Kidney (tissue), 14 donors: ENCODE results near the gene PRKAR2B. TPM values are rescaled to one million over a fixed set of nuclear protein-coding genes. Genes with fewer than 3 reads are reported as not detected.

Experiments
- DNase-seq, 5 donors: peaks; one replicate each; pipeline ENCODE4 v3.0.0-alpha.2; 2013 to 2020
- FAIRE-seq: peaks from 2 replicates; lab custom pipeline; 2012; peaks lifted over from hg19 to GRCh38; lab: Jason Lieb, UNC
- H3K27ac ChIP-seq, 2 donors: one replicate each; pipeline ENCODE4 v1.7.0; 2013; ENCODE audit warnings: low read depth in 2 of 2, low read length in 2 of 2, inconsistent platforms in 1 of 2
- H3K27me3 ChIP-seq: one replicate; pipeline ENCODE4 v1.7.1; 2013; ENCODE audit warnings: low read length, inconsistent platforms; ENCODE audit not compliant: control insufficient read depth, insufficient read depth
- H3K36me3 ChIP-seq, 3 donors: one replicate each; pipeline versions ENCODE4 v1.7.0 to v1.7.1; 2013; ENCODE audit warnings: low read length in 3 of 3, control low read depth in 1 of 3, inconsistent platforms in 1 of 3; ENCODE audit not compliant: insufficient read depth in 3 of 3, control insufficient read depth in 2 of 3
- H3K4me1 ChIP-seq, 3 donors: one replicate each; pipeline versions ENCODE4 v1.7.0 to v1.7.1; 2013; ENCODE audit warnings: low read length in 3 of 3, inconsistent platforms in 1 of 3, low read depth in 1 of 3; ENCODE audit not compliant: control insufficient read depth in 2 of 3, insufficient read depth in 2 of 3
- H3K4me3 ChIP-seq, 3 donors: one replicate each; pipeline versions ENCODE4 v1.7.0 to v1.8.1; 2013; ENCODE audit warnings: low read length in 3 of 3, control low read depth in 1 of 3, inconsistent platforms in 1 of 3
- H3K9ac ChIP-seq, 3 donors: one replicate each; pipeline versions ENCODE4 v1.7.0 to v1.7.1; 2013; ENCODE audit warnings: low read length in 3 of 3, control low read depth in 1 of 3, inconsistent platforms in 1 of 3
- H3K9me3 ChIP-seq, 3 donors: one replicate each; pipeline versions ENCODE4 v1.7.0 to v1.7.1; 2013; ENCODE audit warnings: low read length in 3 of 3, control low read depth in 1 of 3, inconsistent platforms in 1 of 3; ENCODE audit not compliant: control insufficient read depth in 2 of 3, insufficient read depth in 1 of 3
- intact Hi-C: fragments of 100-400 bp; cut with DNase I; formaldehyde crosslinking; loops from one replicate; pipeline ENCODE4 v1.11.1; 2022
- polyA plus RNA-seq: library from polyadenylated mRNA; stranded (reverse); fragments of 350-450 nt; fragmentation: Illumina TruSeq; extraction: RNeasy Lipid Tissue Mini Kit (QIAGEN cat#74804); gene quantifications from one replicate; pipeline ENCODE4 v1.2.3, GENCODE V29; 2014; ENCODE audit warnings: low read depth, low replicate concordance; ENCODE audit not compliant: insufficient read depth
- total RNA-seq: library from RNA; stranded (reverse); fragmentation: NEBNext Ultra II Directional; extraction: Animal tissue kit (Norgen Biotek cat#: 25700); gene quantifications from one replicate; pipeline ENCODE4 v1.2.1, GENCODE V29; 2021
- TF ChIP-seq, protein P1 (sequence below): IDR thresholded peaks from 3 replicates; pipeline ENCODE4 v1.5.1; 2012; ENCODE audit warnings: mild to moderate bottlenecking, moderate library complexity, borderline replicate concordance; ENCODE audit not compliant: insufficient read depth; ENCODE audit errors: extremely low read depth
- donor health status: control.
- donor health status: control.
- donor health status: control.
- donor health status: control.
- donor health status: control.
- donor health status: DM: yes; HTN: yes; CAD: no.
- donor health status: Normal renal cell carcinoma (clear cell type).

PRKAR2B gene
- total and polyA plus RNA-seq, 2 donors from 2014 or later = 6.9 to 7.3 TPM

- TF ChIP-seq, protein P1, sequence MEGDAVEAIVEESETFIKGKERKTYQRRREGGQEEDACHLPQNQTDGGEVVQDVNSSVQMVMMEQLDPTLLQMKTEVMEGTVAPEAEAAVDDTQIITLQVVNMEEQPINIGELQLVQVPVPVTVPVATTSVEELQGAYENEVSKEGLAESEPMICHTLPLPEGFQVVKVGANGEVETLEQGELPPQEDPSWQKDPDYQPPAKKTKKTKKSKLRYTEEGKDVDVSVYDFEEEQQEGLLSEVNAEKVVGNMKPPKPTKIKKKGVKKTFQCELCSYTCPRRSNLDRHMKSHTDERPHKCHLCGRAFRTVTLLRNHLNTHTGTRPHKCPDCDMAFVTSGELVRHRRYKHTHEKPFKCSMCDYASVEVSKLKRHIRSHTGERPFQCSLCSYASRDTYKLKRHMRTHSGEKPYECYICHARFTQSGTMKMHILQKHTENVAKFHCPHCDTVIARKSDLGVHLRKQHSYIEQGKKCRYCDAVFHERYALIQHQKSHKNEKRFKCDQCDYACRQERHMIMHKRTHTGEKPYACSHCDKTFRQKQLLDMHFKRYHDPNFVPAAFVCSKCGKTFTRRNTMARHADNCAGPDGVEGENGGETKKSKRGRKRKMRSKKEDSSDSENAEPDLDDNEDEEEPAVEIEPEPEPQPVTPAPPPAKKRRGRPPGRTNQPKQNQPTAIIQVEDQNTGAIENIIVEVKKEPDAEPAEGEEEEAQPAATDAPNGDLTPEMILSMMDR = no peak
- Histone ChIP-seq H3K27me3 (no peaks in the 10 kb centered on the region), H3K4me1 (no peaks in the 10 kb centered on the region), H3K4me3 (no peak overlapping the region), H3K36me3 (no peaks in the 10 kb centered on the region), H3K9ac (no peak overlapping the region), H3K9me3 (no peaks in the 10 kb centered on the region), H3K27ac (no peak overlapping the region)
- DNase-seq = no peak
- intact Hi-C loops = no loop called here
- FAIRE-seq = no peak
These were observed 120.8 kb downstream of the PRKAR2B start for GRCh38 chr7:107165341-107165740.

- H3K36me3 ChIP-seq = no peaks in the 10 kb centered on the region
- FAIRE-seq (peak; percentile 51), DNase-seq (no peak)
- H3K4me3 ChIP-seq = peak overlapping the region; percentile 69 to 91 (median 86)
- peak overlapping the region; percentile 67 to 87 (median 83) for H3K9ac ChIP-seq
- H3K9me3 ChIP-seq = no peaks in the 10 kb centered on the region
- TF ChIP-seq, protein P1 = no peak
- peak overlapping the region in 1 of 2 donors; percentile 99 for H3K27ac ChIP-seq
- H3K27me3 ChIP-seq = no peaks in the 10 kb centered on the region
- intact Hi-C loops = no loop called here
- H3K4me1 ChIP-seq = no peaks in the 10 kb centered on the region
These were observed 122.4 kb downstream of the PRKAR2B start for GRCh38 chr7:107166736-107167426.

DNA sequence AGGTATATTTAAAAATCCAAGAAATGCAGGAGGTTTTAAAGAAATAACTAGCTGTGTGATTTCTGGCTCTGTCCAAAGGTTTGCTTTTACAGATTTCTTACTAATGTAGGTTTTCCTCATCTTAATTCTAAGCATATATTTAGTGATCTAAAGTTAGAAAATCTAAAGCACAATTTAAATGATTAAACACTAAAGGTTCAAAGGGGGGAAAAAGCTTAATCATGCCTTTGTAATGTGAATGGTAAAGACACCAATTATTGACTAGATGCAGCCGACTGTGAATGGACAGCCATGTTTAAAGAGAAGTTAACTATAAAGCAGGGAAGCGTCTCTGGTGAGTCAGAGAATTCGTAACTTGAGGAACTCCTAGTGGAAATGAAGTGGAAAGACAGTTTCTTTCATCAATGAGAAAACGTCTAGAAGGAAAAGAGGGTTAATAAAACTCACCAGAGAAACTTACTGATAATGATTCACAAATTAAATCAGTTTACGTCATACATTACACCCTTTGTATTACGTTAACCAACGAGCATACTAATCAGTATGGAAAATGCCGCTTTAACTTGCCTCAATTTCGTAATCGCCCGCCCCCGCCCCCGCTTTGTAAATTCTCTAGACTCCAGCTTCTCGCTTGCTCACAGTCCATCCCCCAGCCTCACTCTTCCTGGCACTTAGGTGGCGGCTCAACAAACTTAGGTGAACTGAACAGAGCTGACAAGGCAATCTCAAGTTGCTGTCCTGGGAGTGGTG, 123.2 kb downstream of the PRKAR2B start:
- Histone ChIP-seq H3K36me3 (no peaks in the 10 kb centered on the region), H3K9ac (peak overlapping the region; percentile 67 to 87 (median 83)), H3K9me3 (no peaks in the 10 kb centered on the region), H3K4me3 (peak overlapping the region; percentile 69 to 91 (median 86)), H3K4me1 (peaks cover 0 to 3% (median 0%) of the 10 kb centered on the region in 3 donors), H3K27ac (peak overlapping the region; percentile 94 to 99), H3K27me3 (no peaks in the 10 kb centered on the region)
- intact Hi-C loops = no loop called here
- TF ChIP-seq, protein P1 = peak; percentile 11
- no peak for FAIRE-seq
- DNase-seq = peak in 3 of 5 donors; percentile 14 to 92 (median 90)
